Tibial artery (tissue), 4 donors: ENCODE results near the gene MRTFB.

Source experiments
- DNase-seq, 2 donors: peaks; one replicate each; pipeline ENCODE4 v3.0.0-alpha.2; 2019
- H3K27ac ChIP-seq, 2 donors: fragments of 200-600 bp; sonication (generic) in 1 of 2; 1 replicate in 1 of 2; 2 replicates in 1 of 2; pipeline ENCODE4 v1.5.1; 2018 to 2019; ENCODE audit warnings: mild to moderate bottlenecking in 1 of 2
- H3K27me3 ChIP-seq, 2 donors: fragments of 200-600 bp; sonication (generic) in 1 of 2; one replicate each; pipeline versions ENCODE4 v1.5.1 to v1.6.0; 2016 to 2019
- H3K36me3 ChIP-seq, 3 donors: fragments of 200-600 bp; sonication (generic) in 2 of 3; one replicate each; pipeline ENCODE4 v1.5.1; 2016 to 2019; ENCODE audit warnings: mild to moderate bottlenecking in 2 of 3
- H3K4me1 ChIP-seq, 4 donors: fragments of 200-600 bp; sonication (generic) in 2 of 4; 1 replicate in 3 of 4; 2 replicates in 1 of 4; pipeline ENCODE4 v1.5.1; 2016 to 2019
- H3K4me3 ChIP-seq, 2 donors: fragments of 200-600 bp; sonication (generic) in 1 of 2; 1 replicate in 1 of 2; 2 replicates in 1 of 2; pipeline ENCODE4 v1.5.1; 2018 to 2019; ENCODE audit warnings: mild to moderate bottlenecking in 2 of 2
- H3K9me3 ChIP-seq, 3 donors: fragments of 200-600 bp; sonication (generic) in 1 of 3; one replicate each; pipeline ENCODE4 v1.5.1; 2016 to 2019
- intact Hi-C: fragments of 100-400 bp; cut with DNase I; formaldehyde crosslinking; loops from one replicate; pipeline ENCODE4 v1.15.0; 2023; ENCODE audit warnings: low total_unique reads
- TF ChIP-seq, protein P1 (sequence below), 2 experiments: fragments of 200-600 bp in 1 of 2; fragments of 450-650 bp in 1 of 2; IDR thresholded peaks; one replicate each; pipeline ENCODE4 v1.5.1; 2017 to 2019; ENCODE audit warnings: antibody characterized with exemption in 2 of 2, mild to moderate bottlenecking in 1 of 2, moderate library complexity in 1 of 2

The MRTFB gene

DNA sequence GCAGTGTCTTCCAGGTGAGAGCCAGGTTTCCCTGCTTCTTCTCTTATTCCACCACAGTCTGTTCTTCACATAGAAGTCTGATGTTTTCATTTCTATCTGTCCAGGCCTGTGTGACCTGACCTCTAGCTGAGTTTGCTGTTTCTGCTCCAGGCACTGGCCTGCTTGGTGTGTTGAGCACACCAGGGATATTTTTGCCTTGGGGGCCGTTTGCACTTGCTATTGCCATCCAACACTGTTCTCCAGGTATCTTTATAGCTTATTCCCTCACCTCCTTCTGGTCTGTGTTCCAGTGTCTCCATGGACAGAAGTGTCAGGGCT lies 41.4 kb downstream of the MRTFB start:
- peak overlapping the region; percentile 29 to 37 for H3K27ac ChIP-seq
- DNase-seq, result no peak
- H3K9me3 ChIP-seq, result no peaks in the 10 kb centered on the region
- H3K27me3 ChIP-seq, result no peaks in the 10 kb centered on the region
- intact Hi-C loops, result no loop called here
- H3K4me1 ChIP-seq, result peaks cover 0 to 67% (median 50%) of the 10 kb centered on the region in 4 donors
- H3K4me3 ChIP-seq, result no peak overlapping the region
- TF ChIP-seq, protein P1, sequence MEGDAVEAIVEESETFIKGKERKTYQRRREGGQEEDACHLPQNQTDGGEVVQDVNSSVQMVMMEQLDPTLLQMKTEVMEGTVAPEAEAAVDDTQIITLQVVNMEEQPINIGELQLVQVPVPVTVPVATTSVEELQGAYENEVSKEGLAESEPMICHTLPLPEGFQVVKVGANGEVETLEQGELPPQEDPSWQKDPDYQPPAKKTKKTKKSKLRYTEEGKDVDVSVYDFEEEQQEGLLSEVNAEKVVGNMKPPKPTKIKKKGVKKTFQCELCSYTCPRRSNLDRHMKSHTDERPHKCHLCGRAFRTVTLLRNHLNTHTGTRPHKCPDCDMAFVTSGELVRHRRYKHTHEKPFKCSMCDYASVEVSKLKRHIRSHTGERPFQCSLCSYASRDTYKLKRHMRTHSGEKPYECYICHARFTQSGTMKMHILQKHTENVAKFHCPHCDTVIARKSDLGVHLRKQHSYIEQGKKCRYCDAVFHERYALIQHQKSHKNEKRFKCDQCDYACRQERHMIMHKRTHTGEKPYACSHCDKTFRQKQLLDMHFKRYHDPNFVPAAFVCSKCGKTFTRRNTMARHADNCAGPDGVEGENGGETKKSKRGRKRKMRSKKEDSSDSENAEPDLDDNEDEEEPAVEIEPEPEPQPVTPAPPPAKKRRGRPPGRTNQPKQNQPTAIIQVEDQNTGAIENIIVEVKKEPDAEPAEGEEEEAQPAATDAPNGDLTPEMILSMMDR (IDR thresholded peaks at IDR 0.05), result no peak
- H3K36me3 ChIP-seq, result no peaks in the 10 kb centered on the region

DNA sequence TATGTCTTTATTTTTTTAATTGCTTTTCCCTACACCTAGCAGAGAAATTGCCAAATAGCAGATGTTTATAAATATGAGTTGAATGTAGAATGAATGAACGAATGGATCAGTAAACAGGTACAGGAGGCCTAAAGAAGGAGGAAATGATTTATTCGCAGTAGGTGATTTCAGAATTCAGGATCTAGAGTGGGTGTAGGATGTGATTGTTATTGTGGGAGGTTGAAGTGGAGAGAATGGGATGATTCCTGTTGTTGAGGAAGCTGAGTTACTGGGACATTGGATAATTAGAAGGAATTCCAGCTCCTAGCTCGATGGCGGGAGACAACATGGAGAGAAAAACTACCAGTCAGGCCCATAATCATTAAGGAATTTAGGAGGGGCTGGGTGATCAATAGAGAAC lies 42.2 kb downstream of the MRTFB start:
- no peak for DNase-seq
- no peak overlapping the region for H3K4me3 ChIP-seq
- no peaks in the 10 kb centered on the region for H3K36me3 ChIP-seq
- H3K27me3 ChIP-seq, result no peaks in the 10 kb centered on the region
- TF ChIP-seq, protein P1 (IDR thresholded peaks at IDR 0.05), result no peak
- peak overlapping the region; percentile 11 to 42 for H3K27ac ChIP-seq
- H3K9me3 ChIP-seq, result no peaks in the 10 kb centered on the region
- intact Hi-C loops, result no loop called here
- H3K4me1 ChIP-seq, result peaks cover 0 to 75% (median 55%) of the 10 kb centered on the region in 4 donors

DNA sequence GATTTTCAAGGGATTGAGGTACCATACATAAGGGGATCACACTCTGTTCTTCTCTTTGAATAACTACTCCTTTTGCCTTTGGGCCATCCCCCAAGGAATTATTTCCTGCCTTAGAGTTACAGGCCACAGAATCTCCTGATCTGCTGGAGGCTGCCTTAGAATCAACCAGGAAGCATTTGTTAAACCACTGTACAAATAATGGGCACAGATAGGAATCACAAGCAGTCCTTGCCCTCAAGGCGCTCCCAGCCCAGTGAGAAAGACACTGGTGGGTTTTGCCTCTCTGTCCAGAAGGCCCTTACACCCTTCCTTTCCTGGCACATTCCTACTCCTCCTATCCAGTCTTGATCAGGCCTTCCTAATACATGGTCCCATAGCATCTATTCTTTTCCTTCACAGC lies 45.9 kb downstream of the MRTFB start:
- no peak for DNase-seq
- TF ChIP-seq, protein P1 (IDR thresholded peaks at IDR 0.05), result no peak
- intact Hi-C loops, result no loop called here
- peak overlapping the region in 1 of 2 donors; percentile 3 for H3K27ac ChIP-seq
- H3K27me3 ChIP-seq, result no peaks in the 10 kb centered on the region
- H3K9me3 ChIP-seq, result no peaks in the 10 kb centered on the region
- no peaks in the 10 kb centered on the region for H3K36me3 ChIP-seq
- peaks cover 0 to 55% (median 41%) of the 10 kb centered on the region in 4 donors for H3K4me1 ChIP-seq
- H3K4me3 ChIP-seq, result no peak overlapping the region

DNA sequence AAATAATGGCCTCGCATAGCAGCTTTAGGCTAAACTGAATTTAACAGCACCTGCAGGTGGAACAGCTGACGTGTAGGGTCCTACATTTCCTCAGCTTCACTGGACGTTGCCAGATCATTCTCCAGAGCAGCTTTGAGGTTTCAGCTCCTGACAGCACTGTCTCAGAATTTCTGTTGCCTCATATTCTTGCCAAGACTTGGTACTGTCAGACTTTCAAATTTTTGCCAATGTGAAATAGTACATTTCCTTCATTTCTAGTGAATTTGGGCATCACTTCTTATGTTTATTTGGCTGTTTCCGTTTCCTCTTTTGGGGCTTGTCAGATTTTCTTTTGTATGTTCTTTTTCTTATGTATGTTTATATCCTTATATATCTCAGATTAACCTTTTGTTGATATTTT lies 48.7 kb downstream of the MRTFB start:
- TF ChIP-seq, protein P1 (IDR thresholded peaks at IDR 0.05), result no peak
- no peak for DNase-seq
- no peak overlapping the region for H3K4me3 ChIP-seq
- no peaks in the 10 kb centered on the region for H3K27me3 ChIP-seq
- peaks cover 0 to 30% (median 18%) of the 10 kb centered on the region in 4 donors for H3K4me1 ChIP-seq
- no peaks in the 10 kb centered on the region for H3K36me3 ChIP-seq
- H3K9me3 ChIP-seq, result no peaks in the 10 kb centered on the region
- intact Hi-C loops, result loop anchor here (10.0 kb wide), 1 partner anchor 45 kb away; the partner anchor contains the start of gene MRTFB
- H3K27ac ChIP-seq, result no peak overlapping the region

DNA sequence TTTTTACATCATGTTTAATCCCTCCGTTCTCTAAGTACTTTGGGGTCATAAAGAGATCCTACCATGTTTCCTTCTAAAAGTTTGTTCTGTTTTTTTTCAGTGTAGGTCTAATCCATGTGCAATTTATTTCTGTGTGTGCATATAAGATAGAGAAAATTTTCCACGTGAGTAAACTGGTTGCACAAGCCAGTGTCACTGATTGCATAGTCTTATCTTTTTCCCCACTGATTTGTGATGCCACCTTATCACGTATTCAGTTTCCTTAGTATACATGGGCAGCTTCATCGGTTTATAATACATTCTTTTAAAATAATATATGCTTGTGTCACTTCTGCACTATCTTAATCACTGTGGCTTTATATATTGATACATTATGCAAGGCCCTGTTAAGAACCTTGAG lies 49.2 kb downstream of the MRTFB start:
- DNase-seq, result no peak
- H3K4me1 ChIP-seq, result peaks cover 0 to 29% (median 18%) of the 10 kb centered on the region in 4 donors
- H3K27me3 ChIP-seq, result no peaks in the 10 kb centered on the region
- H3K36me3 ChIP-seq, result no peaks in the 10 kb centered on the region
- H3K9me3 ChIP-seq, result no peaks in the 10 kb centered on the region
- no peak overlapping the region for H3K4me3 ChIP-seq
- TF ChIP-seq, protein P1 (IDR thresholded peaks at IDR 0.05), result no peak
- intact Hi-C loops, result loop anchor here (10.0 kb wide), 1 partner anchor 46 kb away; the partner anchor contains the start of gene MRTFB
- no peak overlapping the region for H3K27ac ChIP-seq

DNA sequence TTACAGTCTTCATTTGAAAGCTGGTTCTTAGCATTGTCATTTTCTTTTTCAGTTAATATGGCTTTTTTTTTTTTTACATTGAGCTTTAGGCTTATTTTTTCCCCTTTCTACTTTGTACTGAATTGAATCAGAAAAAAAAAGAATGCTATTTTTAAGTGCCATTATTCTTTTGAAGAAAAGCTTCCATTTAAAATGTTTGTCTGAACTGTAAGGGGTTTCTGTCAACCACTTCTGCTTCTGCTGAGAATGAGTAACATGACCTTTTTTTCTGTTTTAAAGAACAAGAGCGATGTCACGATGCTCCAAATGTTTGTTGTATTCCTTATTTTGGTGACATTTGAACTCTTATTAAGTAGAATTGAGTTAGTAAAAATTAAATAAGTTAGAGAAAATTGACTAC lies 50.0 kb downstream of the MRTFB start:
- TF ChIP-seq, protein P1 (IDR thresholded peaks at IDR 0.05), result no peak
- Histone ChIP-seq H3K36me3 (no peaks in the 10 kb centered on the region), H3K4me3 (no peak overlapping the region), H3K9me3 (no peaks in the 10 kb centered on the region), H3K27ac (no peak overlapping the region), H3K4me1 (peaks cover 0 to 26% (median 16%) of the 10 kb centered on the region in 4 donors), H3K27me3 (no peaks in the 10 kb centered on the region)
- intact Hi-C loops, result loop anchor here (10.0 kb wide), 1 partner anchor 46 kb away; the partner anchor contains the start of gene MRTFB
- DNase-seq, result no peak
